DOHH2 (cell line): ENCODE data around the gene CNOT6.

Experiments
- EZH2phosphoT487 ChIP-seq: fragments of 200-600 bp; sonication (generic); IDR thresholded peaks from 2 replicates; pipeline ENCODE4 v1.6.1; 2017; ENCODE audit warnings: borderline replicate concordance, mild to moderate bottlenecking, antibody characterized with exemption, low read length, moderate library complexity, mixed read lengths
- TF ChIP-seq, protein P1 (sequence below): fragments of 200-600 bp; sonication (generic); IDR thresholded peaks from one replicate; pipeline ENCODE4 v1.5.1; 2014; ENCODE audit warnings: antibody characterized with exemption, mild to moderate bottlenecking, low read depth, low read length; ENCODE audit not compliant: poor library complexity, severe bottlenecking

DNA sequence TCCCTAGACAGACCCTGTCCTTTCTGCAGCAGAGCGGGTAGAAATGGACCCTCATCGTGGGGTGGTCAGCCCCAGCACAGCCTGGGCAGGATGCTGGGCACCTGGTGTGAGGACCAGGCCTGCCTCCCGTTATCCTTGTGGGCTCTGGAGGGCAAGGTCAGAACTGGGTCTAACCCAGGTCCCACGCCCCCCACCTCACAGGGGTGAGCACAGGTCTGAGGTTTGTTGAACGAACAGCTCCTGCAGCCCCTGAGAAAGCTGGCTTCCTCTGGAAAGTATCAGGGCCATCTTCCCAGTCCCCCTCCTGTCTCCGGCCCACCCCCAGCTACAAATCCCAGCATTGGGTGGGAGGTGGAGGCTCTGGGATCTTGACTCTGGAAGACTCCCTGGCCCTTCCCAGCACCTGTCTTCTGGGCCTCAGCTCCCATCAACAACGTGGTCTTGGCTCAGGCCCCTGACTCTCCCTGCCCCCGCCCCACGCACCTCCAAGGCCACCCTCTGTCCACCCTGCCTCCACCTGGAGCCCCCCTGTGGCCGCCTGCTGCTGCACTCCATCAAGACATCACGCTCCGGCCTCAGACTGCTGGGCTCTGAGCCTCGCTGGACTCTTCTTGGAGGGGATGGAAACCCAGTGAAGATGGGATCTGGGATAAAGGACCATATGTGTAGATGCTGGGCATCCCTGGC is 30.1 kb upstream of the CNOT6 start:
- TF ChIP-seq, protein P1, sequence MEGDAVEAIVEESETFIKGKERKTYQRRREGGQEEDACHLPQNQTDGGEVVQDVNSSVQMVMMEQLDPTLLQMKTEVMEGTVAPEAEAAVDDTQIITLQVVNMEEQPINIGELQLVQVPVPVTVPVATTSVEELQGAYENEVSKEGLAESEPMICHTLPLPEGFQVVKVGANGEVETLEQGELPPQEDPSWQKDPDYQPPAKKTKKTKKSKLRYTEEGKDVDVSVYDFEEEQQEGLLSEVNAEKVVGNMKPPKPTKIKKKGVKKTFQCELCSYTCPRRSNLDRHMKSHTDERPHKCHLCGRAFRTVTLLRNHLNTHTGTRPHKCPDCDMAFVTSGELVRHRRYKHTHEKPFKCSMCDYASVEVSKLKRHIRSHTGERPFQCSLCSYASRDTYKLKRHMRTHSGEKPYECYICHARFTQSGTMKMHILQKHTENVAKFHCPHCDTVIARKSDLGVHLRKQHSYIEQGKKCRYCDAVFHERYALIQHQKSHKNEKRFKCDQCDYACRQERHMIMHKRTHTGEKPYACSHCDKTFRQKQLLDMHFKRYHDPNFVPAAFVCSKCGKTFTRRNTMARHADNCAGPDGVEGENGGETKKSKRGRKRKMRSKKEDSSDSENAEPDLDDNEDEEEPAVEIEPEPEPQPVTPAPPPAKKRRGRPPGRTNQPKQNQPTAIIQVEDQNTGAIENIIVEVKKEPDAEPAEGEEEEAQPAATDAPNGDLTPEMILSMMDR: no peak
- no peak for TF ChIP-seq EZH2phosphoT487
